Stomach (tissue), 19 donors: Measurements from ENCODE around the gene KISS1R. TPM values are rescaled to one million over a fixed set of nuclear protein-coding genes. Genes with fewer than 3 reads are reported as not detected.

Source experiments
- DNase-seq, 2 donors: peaks; one replicate each; pipeline versions ENCODE4 v3.0.0 to v3.0.0-alpha.2; 2013 to 2019
- H3K27ac ChIP-seq, 5 donors: fragments of 200-600 bp in 4 of 5; sonication (generic) in 4 of 5; one replicate each; pipeline ENCODE4 v1.5.1; 2013 to 2019; ENCODE audit warnings: mild to moderate bottlenecking in 1 of 5, moderate library complexity in 1 of 5
- H3K27me3 ChIP-seq, 3 donors: fragments of 200-600 bp; sonication (generic); one replicate each; pipeline ENCODE4 v1.5.1; 2017 to 2019; ENCODE audit warnings: mixed run types in 1 of 3
- H3K36me3 ChIP-seq, 4 donors: fragments of 200-600 bp; sonication (generic); 1 replicate in 3 of 4; 2 replicates in 1 of 4; pipeline ENCODE4 v1.5.1; 2016 to 2019
- H3K4me1 ChIP-seq, 4 donors: fragments of 200-600 bp; sonication (generic); one replicate each; pipeline ENCODE4 v1.5.1; 2016 to 2019
- H3K4me3 ChIP-seq, 4 donors: fragments of 200-600 bp; sonication (generic) in 3 of 4; one replicate each; pipeline ENCODE4 v1.5.1; 2016 to 2019; ENCODE audit warnings: mild to moderate bottlenecking in 1 of 4
- H3K9me3 ChIP-seq, 4 donors: fragments of 200-600 bp; sonication (generic); one replicate each; pipeline ENCODE4 v1.5.1; 2016 to 2019
- CTCF ChIP-seq, 7 experiments: fragments of 450-650 bp in 4 of 7; fragments of 200-600 bp in 3 of 7; sonication (generic) in 3 of 7; IDR thresholded peaks; one replicate each; pipeline ENCODE4 v1.5.1; 2016 to 2019; ENCODE audit warnings: antibody characterized with exemption in 7 of 7, control low read depth in 2 of 7, mild to moderate bottlenecking in 1 of 7
- EP300 ChIP-seq: sonication (generic); formaldehyde crosslinking; IDR thresholded peaks from one replicate; pipeline ENCODE4 v1.6.1; 2017; ENCODE audit warnings: antibody characterized with exemption
- POLR2A ChIP-seq, 4 donors: fragments of 450-650 bp; IDR thresholded peaks; one replicate each; pipeline ENCODE4 v1.6.1; 2016; ENCODE audit warnings: antibody characterized with exemption in 4 of 4, control low read depth in 2 of 4, mild to moderate bottlenecking in 1 of 4, moderate library complexity in 1 of 4
- POLR2AphosphoS5 ChIP-seq, 3 donors: sonication (generic); formaldehyde crosslinking; IDR thresholded peaks; one replicate each; pipeline ENCODE4 v1.6.1; 2016; ENCODE audit warnings: antibody characterized with exemption in 3 of 3
- WGBS, 5 donors: extraction: QIAGEN DNeasy Blood & Tissue Kit in 3 of 5; methylation state at CpG; one replicate each; pipeline versions ENCODE4 v1.1.5 to v1.1.7; 2013 to 2018; 5-methylcytosine and 5-hydroxymethylcytosine counted together
- intact Hi-C: fragments of 100-400 bp; cut with DNase I; formaldehyde crosslinking; loops from one replicate; pipeline ENCODE4 v1.15.1; 2023; ENCODE audit warnings: low total_unique reads
- long read RNA-seq, 10 donors: transcript quantifications; one replicate each; lab custom pipeline, GENCODE V29; 2026
- polyA plus RNA-seq, 3 donors: library from polyadenylated mRNA; stranded (reverse); fragments of 200-250 nt; gene quantifications; one replicate each; pipeline ENCODE4 v1.2.3, GENCODE V29; 2013
- total RNA-seq, 5 donors: library from RNA; depleted of rRNA; stranded (reverse); fragments of >200 nt; gene quantifications; one replicate each; pipeline versions ENCODE4 v1.1.0 to v1.2.3, GENCODE V29; 2014 to 2016
- donor health status: healthy with polysubstance abuse.
- donor health status: Bipolar disorder and iron deficiency.
- donor health status: healthy.

KISS1R gene
- not detected for total RNA-seq
- not detected for polyA plus RNA-seq
- long read RNA-seq, donor 1 = 0 reads
- long read RNA-seq, donor 2 = 0 reads
- long read RNA-seq, donor 3 = 0 reads
- long read RNA-seq, donor 4 = 0 reads
- long read RNA-seq, donor 5 = 0 reads
- long read RNA-seq, donor 6 = 0 reads
- long read RNA-seq, donor 7 = 0 reads
- long read RNA-seq, donor 8 = 0 reads
- long read RNA-seq, donor 9 = 0 reads
- long read RNA-seq, donor 10 = 0 reads

GRCh38 chr19:917323-918151, at the start of gene KISS1R:
Gene KISS1R, plus strand, starts transcription at chr19:917333. Its CDS starts 170 bp downstream, at chr19:917503.
- no peaks in the 10 kb centered on the region for H3K9me3 ChIP-seq
- intact Hi-C loops = loop anchor here (5.0 kb wide), 2 partner anchors 50 to 150 kb away; no protein-coding TSS in a partner anchor
- peaks cover 26 to 57% (median 53%) of the 10 kb centered on the region in 3 donors for H3K27me3 ChIP-seq
- TF ChIP-seq POLR2AphosphoS5 (IDR thresholded peaks at IDR 0.05) (no peak), CTCF (IDR thresholded peaks at IDR 0.05) (peak in 4 of 7 experiments; percentile 9 to 43 (median 20))
- no peaks in the 10 kb centered on the region for H3K36me3 ChIP-seq
- H3K4me3 ChIP-seq = peak within 1 kb of the TSS; percentile 17 to 50 (median 33)
- 1 to 5% (median 1%) methylated on average over 11 to 87 of the region's 87 CpGs for WGBS, 5 donors
- DNase-seq = peak; percentile 44 to 80
- peaks cover 36 to 65% (median 58%) of the 10 kb centered on the region in 4 donors for H3K4me1 ChIP-seq
- no peak within 1 kb of the TSS for H3K27ac ChIP-seq

GRCh38 chr19:867855-868457, 49.2 kb upstream of the KISS1R start:
- WGBS, 5 donors = 93 to 97% (median 94%) methylated on average over 33 to 39 of the region's 39 CpGs
- H3K36me3 ChIP-seq = peaks cover 16 to 53% (median 46%) of the 10 kb centered on the region in 4 donors
- TF ChIP-seq POLR2A (IDR thresholded peaks at IDR 0.05) (no peak), POLR2AphosphoS5 (IDR thresholded peaks at IDR 0.05) (no peak), CTCF (IDR thresholded peaks at IDR 0.05) (no peak), EP300 (no peak)
- intact Hi-C loops = loop anchor here (5.0 kb wide), 1 partner anchor 49 kb away; the partner anchor contains the start of gene KISS1R
- DNase-seq = no peak
- peaks cover 22 to 59% (median 40%) of the 10 kb centered on the region in 4 donors for H3K4me1 ChIP-seq
- peaks cover 0 to 2% (median 0%) of the 10 kb centered on the region in 3 donors for H3K27me3 ChIP-seq
- no peak overlapping the region for H3K4me3 ChIP-seq
- peak overlapping the region in 2 of 5 donors; percentile 85 to 90 for H3K27ac ChIP-seq
- no peaks in the 10 kb centered on the region for H3K9me3 ChIP-seq

- no peak for DNase-seq
- H3K27ac ChIP-seq = peak overlapping the region; percentile 58 to 90 (median 84)
- intact Hi-C loops = loop anchor here (5.0 kb wide), 1 partner anchor 49 kb away; the partner anchor contains the start of gene KISS1R
- H3K27me3 ChIP-seq = no peaks in the 10 kb centered on the region
- H3K4me3 ChIP-seq = no peak overlapping the region
- peaks cover 16 to 58% (median 50%) of the 10 kb centered on the region in 4 donors for H3K36me3 ChIP-seq
- TF ChIP-seq POLR2A (IDR thresholded peaks at IDR 0.05) (no peak), POLR2AphosphoS5 (IDR thresholded peaks at IDR 0.05) (no peak), CTCF (IDR thresholded peaks at IDR 0.05) (no peak), EP300 (no peak)
- peaks cover 17 to 58% (median 36%) of the 10 kb centered on the region in 4 donors for H3K4me1 ChIP-seq
- 85 to 94% (median 92%) methylated on average over 29 to 34 of the region's 34 CpGs for WGBS, 5 donors
- no peaks in the 10 kb centered on the region for H3K9me3 ChIP-seq
Observed at GRCh38 chr19:868458-869244, 48.5 kb upstream of the KISS1R start.
